Keratinocyte (primary cell): Measurements from ENCODE around the gene MESD.

ENCODE experiments used
- CTCF ChIP-seq, 3 experiments: IDR thresholded peaks in 1 of 3; conservative IDR thresholded peaks in 1 of 3; optimal IDR thresholded peaks in 1 of 3; 2 replicates in 2 of 3; 3 replicates in 1 of 3; pipeline versions ENCODE3 to v1.5.1; 2011; ENCODE audit warnings: low read length in 3 of 3, mild to moderate bottlenecking in 3 of 3, moderate library complexity in 2 of 3, control low read depth in 1 of 3, inconsistent platforms in 1 of 3; ENCODE audit not compliant: insufficient read depth in 2 of 3; ENCODE audit errors: extremely low read depth in 1 of 3
- EZH2 ChIP-seq: IDR thresholded peaks from one replicate; pipeline ENCODE4 v1.6.1; 2012; ENCODE audit warnings: inconsistent platforms, mild to moderate bottlenecking, low read length, moderate library complexity

DNA sequence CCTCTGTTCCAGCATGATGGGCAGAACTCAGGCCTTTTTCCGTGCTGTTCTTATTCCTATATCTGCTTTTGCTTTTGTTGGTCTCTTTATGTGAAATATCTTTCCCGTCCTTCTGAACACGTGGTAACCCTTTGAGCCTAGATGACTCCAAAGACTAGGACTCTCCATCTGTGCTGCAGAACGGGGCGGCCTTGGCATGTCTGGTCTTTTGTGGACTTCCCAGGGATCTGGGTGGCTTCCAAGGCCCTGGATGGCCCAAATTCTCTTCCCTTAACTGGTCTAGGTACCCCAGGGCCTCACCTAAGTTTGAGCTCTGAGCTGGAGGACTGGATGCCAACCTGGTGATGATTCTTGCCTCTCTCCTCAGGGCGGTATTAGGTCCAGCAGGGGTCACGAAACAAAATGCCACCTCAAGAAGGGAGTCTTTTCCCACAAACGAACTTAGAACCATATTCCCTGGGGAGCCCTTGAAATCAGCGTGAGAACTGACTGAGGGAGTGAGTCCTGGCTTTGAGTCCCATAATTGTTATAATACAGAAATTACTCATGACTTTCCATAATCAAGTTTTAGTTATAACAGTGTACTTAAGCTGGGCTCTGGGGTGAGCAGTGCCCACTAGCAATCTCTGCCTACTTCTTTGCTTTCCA is 25.0 kb upstream of the MESD start:
- TF ChIP-seq CTCF (optimal IDR thresholded peaks at IDR 0.05 in 1 of 3, IDR thresholded peaks at IDR 0.05 in 1 of 3, conservative IDR thresholded peaks at IDR 0.05 in 1 of 3; ENCODE audit: extremely low read depth in 1 of 3, insufficient read depth in 2 of 3, low read length in 3 of 3): no peak
- no peak for TF ChIP-seq EZH2
